GM12801 (cell line): Measurements from ENCODE around the gene IP6K2.

Experiments
- CTCF ChIP-seq: IDR thresholded peaks from one replicate; pipeline ENCODE4 v1.5.1; 2011; ENCODE audit warnings: control low read depth; ENCODE audit not compliant: insufficient read length; ENCODE audit errors: extremely low read depth

The IP6K2 gene

GRCh38 chr3:48682786-48683185 is 34.2 kb downstream of the IP6K2 start:
- no peak for TF ChIP-seq CTCF

DNA sequence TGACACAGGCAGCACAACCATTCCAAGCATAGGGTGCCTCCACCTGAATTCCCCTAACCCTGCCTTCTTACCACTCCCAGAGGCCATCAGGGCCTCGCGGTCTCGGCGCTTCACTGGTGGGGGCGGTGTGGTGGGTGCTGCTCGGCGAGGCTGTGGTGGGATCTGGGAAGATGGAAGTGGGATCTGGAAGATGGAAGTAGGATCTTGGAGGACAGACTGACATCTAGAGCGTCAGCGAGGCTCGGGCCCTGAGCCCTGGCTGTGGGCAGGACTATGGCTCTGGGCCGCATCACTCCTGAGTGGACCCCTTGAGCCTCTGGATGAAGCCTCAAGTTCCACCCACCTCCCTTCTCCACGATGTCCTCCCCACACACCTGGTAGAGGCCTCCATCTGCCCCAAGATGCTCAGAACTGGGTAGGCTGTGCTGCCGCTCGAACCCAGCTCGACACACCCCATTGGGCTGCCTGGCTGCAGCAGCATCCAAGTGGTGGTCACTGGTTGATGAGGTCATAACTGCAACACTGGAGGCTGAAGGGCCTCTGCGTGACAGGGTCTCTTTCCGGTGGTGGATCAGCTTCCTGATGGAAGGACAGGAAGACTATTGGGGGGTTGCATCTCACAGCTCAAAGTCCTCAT is 34.9 kb downstream of the IP6K2 start:
- no peak for TF ChIP-seq CTCF

GRCh38 chr3:48681541-48681880 is 35.5 kb downstream of the IP6K2 start:
- TF ChIP-seq CTCF: no peak

DNA sequence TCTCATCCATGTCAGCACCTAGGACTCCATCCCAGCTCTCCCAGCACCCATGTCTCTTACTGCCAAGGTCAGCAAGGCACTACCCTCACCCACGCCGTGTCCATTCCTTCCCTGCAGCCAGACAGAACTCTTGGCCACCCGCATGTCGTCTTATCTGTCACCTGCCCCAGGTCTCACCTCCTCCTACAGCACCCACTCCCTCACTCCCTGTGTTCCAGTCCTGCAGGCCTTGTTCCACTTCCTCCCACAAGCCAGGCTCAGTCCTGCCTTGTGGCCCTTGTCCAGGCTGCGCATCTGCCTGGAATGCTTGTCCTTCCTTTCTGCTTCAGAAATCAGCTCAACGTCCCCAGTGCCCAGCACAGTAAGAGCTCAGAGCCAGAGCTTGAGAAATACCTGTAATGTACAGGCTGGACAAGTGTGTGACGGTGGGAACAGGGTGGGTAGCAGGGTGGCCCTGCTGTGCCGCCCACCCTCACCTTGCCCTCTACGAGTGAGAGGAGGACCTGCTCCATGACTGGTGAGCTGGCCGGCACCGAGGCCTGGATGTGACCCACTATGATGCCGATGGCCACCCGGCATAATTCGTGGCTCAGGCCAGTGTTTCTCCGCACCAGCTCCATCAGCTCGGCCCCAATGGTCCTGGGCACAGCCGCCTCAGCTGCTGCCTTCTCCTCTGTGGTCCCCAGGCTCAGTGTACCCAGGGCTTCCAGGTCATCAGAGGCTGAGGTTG is 36.0 kb downstream of the IP6K2 start:
- no peak for TF ChIP-seq CTCF

DNA sequence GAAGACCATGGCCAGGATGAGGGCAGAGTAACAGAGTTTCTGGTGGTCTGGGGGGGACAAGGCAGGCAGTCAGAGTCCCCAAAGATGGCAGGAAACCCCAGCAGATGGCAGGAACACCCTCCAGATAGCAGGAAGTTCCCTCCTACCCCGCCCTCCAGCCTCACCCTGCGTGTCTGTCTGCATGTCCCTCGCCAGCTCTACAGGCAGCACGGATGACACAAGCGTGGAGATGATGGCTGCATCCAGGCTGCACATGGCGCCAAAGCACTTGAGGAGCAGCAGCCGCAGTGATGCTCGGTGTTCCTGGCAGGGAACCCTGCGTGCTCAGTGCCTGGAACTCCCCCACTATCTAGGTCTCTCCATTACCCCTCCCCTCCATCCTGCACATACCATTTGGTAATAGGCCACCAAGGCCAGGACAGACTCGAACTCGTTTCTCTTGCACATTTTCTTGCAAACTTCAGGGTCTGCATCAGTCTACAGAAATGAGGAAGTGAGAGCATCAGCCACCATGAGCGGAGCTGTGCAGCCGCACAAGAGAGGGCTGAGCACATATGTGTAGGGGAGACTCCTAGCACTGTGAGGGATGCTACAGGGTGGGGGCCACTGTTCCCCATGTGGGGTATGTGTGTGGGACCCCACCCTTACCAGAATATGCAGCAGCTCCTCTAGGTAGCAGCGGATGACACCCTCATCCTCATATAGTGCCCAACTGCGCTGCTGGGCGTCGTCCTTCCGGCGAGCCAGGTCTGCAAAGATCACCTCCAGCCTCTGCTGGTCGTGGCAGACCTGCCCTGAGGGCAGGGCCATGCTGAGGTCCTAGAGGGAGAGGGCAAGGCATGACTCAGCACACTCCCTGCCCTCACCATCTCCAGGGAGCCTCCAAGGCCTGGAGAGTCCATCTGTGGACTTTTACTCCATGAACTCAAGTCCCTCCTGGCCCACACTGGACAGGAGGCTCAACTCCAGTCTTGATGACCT is 37.3 kb downstream of the IP6K2 start:
- TF ChIP-seq CTCF: no peak

- no peak for TF ChIP-seq CTCF
These were observed 38.2 kb downstream of the IP6K2 start for GRCh38 chr3:48678566-48679380.
